Body of pancreas (tissue), 4 donors: ENCODE measurements around the gene MAPK1. TPM values are rescaled to one million over a fixed set of nuclear protein-coding genes. Genes with fewer than 3 reads are reported as not detected.
"Not testable (repeated sequence)": the region's sequence is repeated elsewhere in the genome, so short reads cannot be mapped to it uniquely, and the experiment has no call there.

ENCODE experiments used
- ATAC-seq: fragments of 150-250 bp; one replicate; pipeline ENCODE4 v1.9.1; 2016
- DNase-seq, 4 donors: peaks; one replicate each; pipeline ENCODE4 v3.0.0-alpha.2; 2019
- H3K27ac ChIP-seq, 4 donors: fragments of 200-600 bp; sonication (generic); 1 replicate in 3 of 4; 2 replicates in 1 of 4; pipeline versions ENCODE4 v1.5.1 to v1.6.1; 2016 to 2019; ENCODE audit warnings: mild to moderate bottlenecking in 1 of 4, mixed read lengths in 1 of 4, moderate library complexity in 1 of 4
- H3K27me3 ChIP-seq, 2 donors: fragments of 200-600 bp; sonication (generic); one replicate each; pipeline ENCODE4 v1.6.0; 2016; ENCODE audit warnings: mild to moderate bottlenecking in 1 of 2
- H3K36me3 ChIP-seq, 2 donors: fragments of 200-600 bp; sonication (generic); replicated peaks in 1 of 2; 2 replicates each; pipeline ENCODE4 v1.5.1; 2016; ENCODE audit warnings: low read depth in 2 of 2; ENCODE audit not compliant: insufficient read depth in 1 of 2
- H3K4me1 ChIP-seq: fragments of 200-600 bp; sonication (generic); one replicate; pipeline ENCODE4 v1.6.0; 2016
- H3K4me3 ChIP-seq, 2 donors: fragments of 200-600 bp; sonication (generic); 1 replicate in 1 of 2; 2 replicates in 1 of 2; pipeline ENCODE4 v1.5.1; 2016 to 2019
- H3K9me3 ChIP-seq, 3 donors: fragments of 200-600 bp; sonication (generic); 1 replicate in 2 of 3; 2 replicates in 1 of 3; pipeline ENCODE4 v1.5.1; 2016
- POLR2A ChIP-seq, 3 donors: fragments of 450-650 bp; IDR thresholded peaks; one replicate each; pipeline ENCODE4 v1.6.1; 2016; ENCODE audit warnings: antibody characterized with exemption in 3 of 3, mild to moderate bottlenecking in 2 of 3
- WGBS, 2 donors: methylation state at CpG; one replicate each; pipeline ENCODE4 v1.1.5; 2017; 5-methylcytosine and 5-hydroxymethylcytosine counted together
- intact Hi-C: fragments of 100-400 bp; cut with DNase I; formaldehyde crosslinking; loops from one replicate; pipeline ENCODE4 v1.15.1; 2023
- total RNA-seq, 2 donors: library from RNA; depleted of rRNA; stranded (reverse); fragments of >200 nt; gene quantifications; one replicate each; pipeline ENCODE4 v1.1.0, GENCODE V29; 2016
- TF ChIP-seq, protein P1 (sequence below), 7 experiments: fragments of 450-650 bp in 4 of 7; fragments of 200-600 bp in 3 of 7; sonication (generic) in 3 of 7; IDR thresholded peaks; one replicate each; pipeline ENCODE4 v1.5.1; 2016 to 2019; ENCODE audit warnings: antibody characterized with exemption in 7 of 7

Gene MAPK1
- total RNA-seq, 2 donors from 2014 or later, result 25.4 to 44.1 TPM

DNA sequence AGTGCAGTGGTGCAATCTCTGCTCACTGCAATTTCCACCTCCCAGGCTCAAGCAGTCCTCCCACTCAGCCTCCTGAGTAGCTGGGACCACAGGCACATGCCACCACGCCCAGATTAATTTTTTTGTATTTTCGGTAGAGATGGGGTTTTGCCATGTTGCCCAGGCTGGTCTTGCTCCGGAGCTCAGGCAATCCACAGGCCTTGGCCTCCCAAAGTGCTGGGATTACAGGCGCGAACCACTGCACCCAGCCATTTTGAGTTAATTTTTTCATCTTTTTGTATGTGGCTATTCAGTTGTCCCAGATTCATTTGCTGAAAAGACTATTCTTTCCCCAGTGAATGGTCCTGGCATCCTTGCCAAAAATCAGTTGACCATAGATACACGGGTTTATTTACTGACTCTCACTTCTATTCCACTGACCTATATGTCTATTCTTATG, 63.6 kb downstream of the MAPK1 start:
- H3K4me3 ChIP-seq, result no peak overlapping the region
- peaks cover 20% of the 10 kb centered on the region for H3K4me1 ChIP-seq
- TF ChIP-seq, protein P1, sequence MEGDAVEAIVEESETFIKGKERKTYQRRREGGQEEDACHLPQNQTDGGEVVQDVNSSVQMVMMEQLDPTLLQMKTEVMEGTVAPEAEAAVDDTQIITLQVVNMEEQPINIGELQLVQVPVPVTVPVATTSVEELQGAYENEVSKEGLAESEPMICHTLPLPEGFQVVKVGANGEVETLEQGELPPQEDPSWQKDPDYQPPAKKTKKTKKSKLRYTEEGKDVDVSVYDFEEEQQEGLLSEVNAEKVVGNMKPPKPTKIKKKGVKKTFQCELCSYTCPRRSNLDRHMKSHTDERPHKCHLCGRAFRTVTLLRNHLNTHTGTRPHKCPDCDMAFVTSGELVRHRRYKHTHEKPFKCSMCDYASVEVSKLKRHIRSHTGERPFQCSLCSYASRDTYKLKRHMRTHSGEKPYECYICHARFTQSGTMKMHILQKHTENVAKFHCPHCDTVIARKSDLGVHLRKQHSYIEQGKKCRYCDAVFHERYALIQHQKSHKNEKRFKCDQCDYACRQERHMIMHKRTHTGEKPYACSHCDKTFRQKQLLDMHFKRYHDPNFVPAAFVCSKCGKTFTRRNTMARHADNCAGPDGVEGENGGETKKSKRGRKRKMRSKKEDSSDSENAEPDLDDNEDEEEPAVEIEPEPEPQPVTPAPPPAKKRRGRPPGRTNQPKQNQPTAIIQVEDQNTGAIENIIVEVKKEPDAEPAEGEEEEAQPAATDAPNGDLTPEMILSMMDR (IDR thresholded peaks at IDR 0.05), result no peak
- no peak for TF ChIP-seq POLR2A (IDR thresholded peaks at IDR 0.05)
- H3K27ac ChIP-seq, result no peak overlapping the region
- DNase-seq, result no peak
- no peaks in the 10 kb centered on the region for H3K9me3 ChIP-seq
- no peak for ATAC-seq
- WGBS, 2 donors, result 87 to 91% methylated on average over 6 of the region's 6 CpGs
- H3K27me3 ChIP-seq, result no peaks in the 10 kb centered on the region
- intact Hi-C loops, result no loop called here
- H3K36me3 ChIP-seq, result peaks cover 2 to 18% of the 10 kb centered on the region in 2 donors

DNA sequence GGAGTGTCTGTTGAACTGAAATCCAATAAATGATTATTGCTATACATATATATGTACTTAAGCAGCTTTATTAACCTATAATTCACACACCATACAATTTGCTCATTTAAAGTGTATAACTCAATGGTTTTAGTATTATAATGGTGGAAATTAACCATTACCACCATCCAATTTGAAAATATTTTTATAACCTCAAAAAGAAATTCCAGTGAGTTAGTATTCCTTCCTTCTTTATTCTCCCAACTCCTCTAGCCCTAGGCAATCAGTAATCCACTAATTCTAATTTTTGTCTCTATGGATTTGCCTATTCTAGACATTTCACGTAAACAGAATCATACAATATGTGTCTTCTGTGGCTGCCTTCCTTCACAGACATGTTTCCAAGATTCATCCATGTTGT, 64.8 kb downstream of the MAPK1 start:
- H3K27ac ChIP-seq, result no peak overlapping the region
- intact Hi-C loops, result no loop called here
- H3K4me3 ChIP-seq, result no peak overlapping the region
- ATAC-seq, result no peak
- DNase-seq, result no peak
- no peaks in the 10 kb centered on the region for H3K27me3 ChIP-seq
- peaks cover 13% of the 10 kb centered on the region for H3K4me1 ChIP-seq
- H3K36me3 ChIP-seq, result peaks cover 7 to 21% of the 10 kb centered on the region in 2 donors
- no peaks in the 10 kb centered on the region for H3K9me3 ChIP-seq
- 97 to 100% methylated on average over 1 of the region's 1 CpG for WGBS, 2 donors
- TF ChIP-seq, protein P1 (IDR thresholded peaks at IDR 0.05), result no peak
- TF ChIP-seq POLR2A (IDR thresholded peaks at IDR 0.05), result no peak

DNA sequence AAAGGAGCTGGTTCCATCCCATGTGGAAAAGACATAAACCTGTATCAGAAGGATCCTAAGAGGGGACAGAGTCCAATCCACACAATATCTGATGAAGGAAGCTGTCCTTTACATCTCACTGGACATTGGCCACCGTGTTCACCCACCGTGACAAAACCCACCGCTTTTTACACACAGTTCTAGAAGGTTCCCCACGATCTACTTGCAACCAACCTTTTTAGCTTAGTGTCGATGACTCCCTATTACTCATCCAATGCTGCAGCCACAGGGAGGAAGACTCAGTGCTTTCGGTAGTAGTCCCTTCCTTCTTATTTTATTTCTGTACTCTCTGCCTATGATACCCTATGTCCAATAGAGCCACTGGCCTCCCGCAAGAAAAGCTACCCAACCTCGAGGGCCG, 65.4 kb downstream of the MAPK1 start:
- Histone ChIP-seq H3K9me3 (no peaks in the 10 kb centered on the region), H3K4me1 (peaks cover 12% of the 10 kb centered on the region), H3K36me3 (peaks cover 7 to 21% of the 10 kb centered on the region in 2 donors), H3K4me3 (no peak overlapping the region), H3K27me3 (no peaks in the 10 kb centered on the region), H3K27ac (no peak overlapping the region)
- no peak for DNase-seq
- 98 to 99% methylated on average over 9 of the region's 9 CpGs for WGBS, 2 donors
- no peak for ATAC-seq
- intact Hi-C loops, result no loop called here
- no peak for TF ChIP-seq POLR2A (IDR thresholded peaks at IDR 0.05)
- TF ChIP-seq, protein P1 (IDR thresholded peaks at IDR 0.05), result no peak

DNA sequence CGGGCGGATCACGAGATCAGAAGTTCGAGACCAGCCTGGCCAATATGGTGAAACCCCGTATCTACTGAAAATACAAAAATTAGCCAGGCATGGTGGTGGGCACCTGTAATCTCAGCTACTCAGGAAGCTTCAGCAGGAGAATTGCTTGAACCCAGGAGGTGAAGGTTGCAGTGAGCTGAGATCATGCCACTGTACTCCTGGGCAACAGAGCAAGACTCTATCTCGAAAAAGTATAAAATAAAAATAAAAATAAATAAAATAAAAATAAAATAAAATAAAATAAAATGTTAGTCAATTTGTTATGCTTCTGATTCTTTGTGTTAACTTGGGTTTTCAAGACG, 66.2 kb downstream of the MAPK1 start:
- intact Hi-C loops, result not testable (repeated sequence)
- 97 to 100% methylated on average over 7 of the region's 7 CpGs for WGBS, 2 donors

DNA sequence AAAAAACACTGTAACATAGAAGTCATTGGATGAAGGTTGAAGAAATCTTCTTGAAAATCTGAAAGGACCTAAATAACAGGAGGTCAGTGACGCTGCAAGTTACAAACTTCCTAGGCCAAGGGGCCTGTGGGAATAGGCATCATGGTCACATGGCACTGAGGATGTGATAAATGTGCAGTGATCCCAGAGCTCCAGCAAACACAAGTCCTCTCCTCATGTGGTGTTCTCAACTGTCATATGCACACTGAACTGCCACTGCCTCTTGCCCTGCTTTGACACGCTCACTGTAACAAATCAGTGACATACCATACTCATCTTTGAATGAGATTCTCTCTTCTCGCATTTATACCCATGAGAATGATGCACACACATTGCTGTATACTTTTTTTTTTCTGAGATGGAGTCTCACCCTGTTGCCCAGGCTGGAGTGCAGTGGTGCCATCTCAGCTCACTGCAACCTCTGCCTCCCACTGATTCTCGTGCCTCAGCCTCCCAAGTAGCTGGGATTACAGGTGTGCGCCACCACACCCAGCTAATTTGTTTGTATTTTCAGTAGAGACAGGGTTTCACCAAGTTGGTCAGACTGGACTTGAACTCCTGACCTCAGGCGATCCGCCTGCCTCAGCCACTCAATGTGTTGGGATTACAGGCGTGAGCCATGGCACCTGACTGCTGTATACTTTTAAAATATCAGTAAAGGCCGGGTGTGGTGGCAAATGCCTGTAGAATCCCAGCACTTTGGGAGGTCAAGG, 66.7 kb downstream of the MAPK1 start:
- Histone ChIP-seq H3K36me3 (peaks cover 7 to 23% of the 10 kb centered on the region in 2 donors), H3K9me3 (no peaks in the 10 kb centered on the region), H3K27me3 (no peaks in the 10 kb centered on the region), H3K4me1 (peaks cover 9% of the 10 kb centered on the region), H3K4me3 (no peak overlapping the region), H3K27ac (no peak overlapping the region)
- WGBS, 2 donors, result 98 to 99% methylated on average over 6 to 8 of the region's 9 CpGs
- no peak for DNase-seq
- ATAC-seq, result no peak
- intact Hi-C loops, result no loop called here
- TF ChIP-seq, protein P1 (IDR thresholded peaks at IDR 0.05), result no peak
- no peak for TF ChIP-seq POLR2A (IDR thresholded peaks at IDR 0.05)

More for the DNA sequence above, 66.2 kb downstream of the MAPK1 start:
- not testable (repeated sequence) for H3K27me3 ChIP-seq, H3K9me3 ChIP-seq, H3K4me1 ChIP-seq, H3K27ac ChIP-seq, DNase-seq, ATAC-seq, H3K4me3 ChIP-seq
- H3K36me3 ChIP-seq, result peaks cover 7 to 23% of the 10 kb centered on the region in 2 donors
